HG02623 (cell line): ENCODE measurements around the gene CD207.
"Not testable (repeated sequence)": the region's sequence is repeated elsewhere in the genome, so short reads cannot be mapped to it uniquely, and the experiment has no call there.

ENCODE experiments used
- ATAC-seq: cut with Tn5 transposase; IDR thresholded peaks from one replicate; pipeline ENCODE4 v1.9.1; 2021; ENCODE audit warnings: moderate library complexity; ENCODE audit not compliant: unreplicated experiment

The CD207 gene

DNA sequence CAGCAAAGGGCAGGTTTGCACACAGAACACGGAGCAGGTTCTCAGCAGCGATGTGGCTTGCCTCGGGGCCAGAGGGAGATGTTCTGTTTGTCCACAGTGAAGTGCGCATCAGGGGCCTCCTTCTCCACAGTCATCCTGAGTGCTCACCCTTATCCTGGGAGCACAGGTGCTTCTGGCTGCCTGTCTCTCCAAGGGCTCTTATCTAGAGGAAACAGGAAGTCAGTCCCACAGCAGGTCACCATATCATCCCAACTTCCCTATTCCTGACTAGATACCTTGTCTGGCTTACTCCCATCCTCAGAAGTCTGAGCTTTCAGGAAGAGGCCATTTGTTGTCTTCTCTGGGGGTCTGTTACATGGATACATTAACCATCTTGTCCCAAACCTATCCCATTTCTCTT is at the start of gene CD207:
TSS of gene CD207 (minus strand) at position 174 of the 400 bp plus-strand sequence. CDS start at position 134, 40 bp downstream.
- ATAC-seq: no peak

DNA sequence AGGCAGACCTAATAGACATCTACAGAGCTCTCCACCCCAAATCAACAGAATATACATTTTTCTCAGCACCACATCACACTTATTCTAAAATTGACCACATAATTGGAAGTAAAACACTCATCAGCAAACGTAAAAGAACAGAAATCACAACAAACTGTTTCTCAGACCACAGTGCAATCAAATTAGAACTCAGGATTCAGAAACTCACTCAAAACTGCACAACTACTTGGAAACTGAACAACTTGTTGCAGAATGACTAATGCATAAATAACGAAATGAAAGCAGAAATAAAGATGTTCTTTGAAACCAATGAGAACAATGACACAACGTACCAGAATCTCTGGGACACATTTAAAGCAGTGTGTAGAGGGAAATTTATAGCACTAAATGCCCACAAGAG is 42.9 kb upstream of the CD207 start:
- not testable (repeated sequence) for ATAC-seq

DNA sequence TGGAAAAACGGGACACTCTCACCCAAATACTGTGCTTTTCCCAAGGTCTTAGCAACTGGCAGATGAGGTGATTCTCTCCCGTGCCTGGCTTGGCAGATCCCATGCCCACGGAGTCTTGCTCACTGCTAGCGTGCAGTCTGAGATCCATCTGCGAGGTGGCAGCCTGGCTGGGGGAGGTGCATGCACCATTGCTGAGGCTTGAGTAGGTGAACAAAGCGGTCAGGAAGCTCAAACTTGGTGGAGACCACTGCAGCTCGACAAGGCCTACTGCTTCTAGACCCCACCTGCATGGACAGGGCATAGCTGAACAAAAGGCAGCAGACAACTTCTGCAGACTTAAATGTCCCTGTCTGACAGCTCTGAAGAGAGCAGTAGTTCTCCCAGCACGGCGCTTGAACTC is 40.5 kb upstream of the CD207 start:
- ATAC-seq: not testable (repeated sequence)

DNA sequence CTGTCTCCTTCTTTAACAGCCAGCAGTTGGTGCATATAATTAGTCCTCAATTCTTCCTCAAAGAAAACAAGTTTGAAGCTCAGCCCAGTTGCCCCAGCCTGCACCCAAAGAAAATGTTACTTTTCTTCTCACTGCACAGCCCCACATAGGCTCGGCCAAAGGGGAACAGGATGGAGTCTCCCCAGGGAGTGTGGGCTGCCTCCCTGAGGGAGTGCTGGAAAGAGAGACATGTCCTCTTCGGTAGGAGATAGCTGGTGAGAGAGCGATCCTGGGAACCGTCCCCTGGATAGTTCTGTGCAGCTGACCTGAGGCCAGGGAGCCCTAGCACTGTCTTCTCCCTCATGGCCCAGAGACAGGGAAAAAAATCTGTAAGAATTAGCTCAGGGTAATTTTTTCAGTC is 37.9 kb upstream of the CD207 start:
- ATAC-seq: no peak

DNA sequence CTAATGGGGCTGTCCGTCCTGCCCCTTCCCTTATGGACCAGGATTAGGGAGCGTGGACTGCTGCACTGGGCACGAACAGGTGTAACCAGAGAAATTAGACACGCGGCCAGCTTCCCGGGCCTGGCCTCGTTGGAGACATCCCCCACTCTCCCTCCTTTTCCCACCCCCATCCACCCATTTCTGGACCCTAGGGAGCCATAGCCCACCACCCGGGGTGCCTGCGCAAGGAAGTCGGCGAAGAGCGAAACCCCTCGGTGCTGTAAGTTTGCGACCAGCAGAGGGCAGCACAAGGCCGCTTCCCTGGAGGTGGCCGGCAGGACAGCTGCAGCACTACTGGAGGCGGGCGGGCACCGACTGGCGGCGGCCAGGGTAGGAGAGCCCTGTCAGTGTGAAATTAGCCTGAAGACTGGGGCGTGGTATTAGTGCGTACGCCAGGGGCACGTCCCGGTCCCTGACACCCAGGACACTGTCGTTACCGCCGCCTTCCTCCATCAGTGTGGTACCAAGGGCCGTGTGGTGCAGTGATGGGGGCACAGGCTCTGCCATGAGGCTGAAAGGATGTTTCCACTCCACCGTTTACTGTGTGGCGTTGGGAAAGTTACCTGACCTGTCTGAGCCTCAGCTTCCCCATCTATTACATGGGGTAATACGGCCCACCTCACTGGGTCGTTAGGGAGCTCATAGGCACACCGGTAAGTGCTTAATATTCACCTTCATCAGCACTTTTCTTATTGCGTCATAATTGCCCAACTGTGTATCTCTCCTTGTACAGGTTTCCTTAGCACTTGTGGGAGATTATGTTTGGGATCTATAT is 36.0 kb upstream of the CD207 start:
- ATAC-seq: peak; percentile 67

DNA sequence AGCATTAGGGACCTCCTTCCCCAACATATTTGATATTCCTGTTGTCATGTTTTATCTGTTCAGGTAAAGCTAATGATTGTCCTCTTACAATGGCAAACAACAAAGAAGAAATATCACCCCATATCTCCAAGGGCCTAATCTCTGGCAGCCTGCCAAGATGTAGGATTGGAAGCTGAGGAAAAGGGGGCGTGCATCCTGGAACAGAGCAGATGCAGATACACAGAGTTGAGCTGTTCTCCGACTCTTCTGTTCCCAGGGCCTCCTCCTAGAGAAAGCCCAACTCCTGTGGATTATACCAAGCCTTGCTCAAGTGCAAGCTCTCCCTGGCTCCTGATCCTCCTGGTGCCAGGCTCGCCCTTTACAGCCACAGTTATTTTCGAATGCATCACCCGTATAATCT is 35.2 kb upstream of the CD207 start:
- ATAC-seq: no peak

DNA sequence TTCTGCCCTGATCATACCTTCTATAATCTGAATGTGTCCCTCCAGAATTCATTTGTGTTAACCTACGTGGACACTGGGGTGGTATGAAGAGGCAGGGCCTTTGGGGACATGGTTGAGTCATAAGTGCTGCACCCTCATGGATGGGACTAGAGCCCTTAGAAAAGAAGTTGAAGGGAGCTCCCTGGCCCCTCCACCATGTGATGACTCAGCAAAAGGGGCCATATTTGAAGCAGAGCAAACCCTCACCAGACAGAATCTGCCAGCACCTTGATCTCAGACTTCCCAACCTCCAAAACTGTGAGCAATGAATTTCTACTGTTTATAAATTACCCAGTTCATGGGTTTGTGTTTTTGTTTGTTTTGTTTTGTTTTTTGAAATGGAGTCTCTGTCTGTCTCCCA is 33.4 kb upstream of the CD207 start:
- ATAC-seq: no peak

DNA sequence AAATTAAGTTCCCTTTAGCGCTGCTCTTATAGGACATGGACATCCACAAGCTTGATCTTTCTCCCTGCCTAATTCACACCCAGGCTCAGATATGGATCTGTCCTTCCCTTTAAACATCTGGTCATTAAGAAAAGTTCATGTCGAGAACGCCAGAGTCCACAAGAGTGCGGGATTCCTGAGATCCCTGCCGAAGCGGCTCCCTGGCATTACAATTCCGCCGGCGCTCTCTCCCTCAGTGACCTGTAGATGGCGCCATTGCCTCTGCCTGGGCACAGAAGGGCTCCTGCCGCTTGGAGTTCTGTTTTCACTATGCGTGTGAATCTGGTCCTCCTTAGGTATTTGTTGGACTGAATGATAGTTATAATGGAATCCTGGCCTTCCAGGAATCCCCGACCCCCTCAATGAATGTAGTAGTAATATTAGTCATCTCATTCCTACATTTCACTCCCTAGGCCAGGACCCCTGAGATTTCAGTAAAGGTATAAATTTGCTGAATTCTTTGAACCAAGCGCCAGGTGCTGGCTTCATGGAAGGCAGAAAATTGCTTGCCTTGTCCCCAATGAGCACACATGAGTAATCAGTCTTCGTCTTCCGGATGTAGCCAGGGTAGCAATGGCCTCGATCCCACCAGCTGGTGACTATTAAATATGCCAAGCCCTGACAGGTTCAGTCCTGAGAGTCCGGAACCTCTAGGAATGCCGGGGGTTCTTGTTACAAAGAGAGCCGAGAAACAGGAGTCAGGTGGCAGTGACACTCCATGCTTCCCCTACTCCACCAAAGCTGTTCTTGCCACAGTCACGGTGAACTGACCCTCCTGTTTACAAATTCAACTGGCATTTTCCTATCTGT is 26.4 kb upstream of the CD207 start:
- no peak for ATAC-seq

DNA sequence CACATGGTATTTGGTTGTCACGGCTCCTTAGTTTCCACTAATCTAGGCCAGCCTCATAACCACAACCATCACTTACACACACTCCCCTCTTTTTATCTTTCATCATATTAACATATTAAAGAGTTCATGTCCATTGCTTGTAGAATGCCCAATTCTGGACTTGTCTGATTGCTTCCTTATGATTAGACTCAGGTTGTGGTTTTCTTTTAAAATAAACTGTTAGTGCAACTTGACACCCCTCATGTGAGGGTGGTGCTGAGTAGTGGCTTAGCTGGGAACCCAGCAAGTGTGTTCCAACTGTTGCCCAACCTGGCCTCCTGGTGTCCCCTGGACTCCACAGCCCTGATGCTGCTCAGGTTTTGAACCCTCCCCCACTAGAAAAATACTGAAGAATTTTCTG is 20.1 kb upstream of the CD207 start:
- no peak for ATAC-seq

DNA sequence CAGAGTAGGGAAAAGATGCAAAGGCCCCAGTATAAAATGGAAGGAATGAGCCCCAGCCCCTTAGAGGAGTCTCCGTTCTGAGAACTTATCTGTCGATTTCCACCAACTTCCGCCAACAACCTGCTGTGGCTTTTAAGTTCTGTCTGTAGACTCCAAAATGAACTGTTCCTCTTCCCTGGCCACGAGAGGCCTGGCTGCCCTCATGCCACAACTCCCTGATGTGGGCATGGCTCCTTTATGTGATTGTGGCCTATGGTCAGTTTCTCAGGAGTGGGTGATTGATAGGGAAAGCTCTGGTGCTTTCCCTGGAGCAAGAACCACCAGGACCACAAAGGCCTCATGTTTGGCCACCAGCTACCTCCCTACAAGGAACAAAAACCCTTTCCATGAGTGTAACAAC is 18.8 kb upstream of the CD207 start:
- ATAC-seq: no peak

DNA sequence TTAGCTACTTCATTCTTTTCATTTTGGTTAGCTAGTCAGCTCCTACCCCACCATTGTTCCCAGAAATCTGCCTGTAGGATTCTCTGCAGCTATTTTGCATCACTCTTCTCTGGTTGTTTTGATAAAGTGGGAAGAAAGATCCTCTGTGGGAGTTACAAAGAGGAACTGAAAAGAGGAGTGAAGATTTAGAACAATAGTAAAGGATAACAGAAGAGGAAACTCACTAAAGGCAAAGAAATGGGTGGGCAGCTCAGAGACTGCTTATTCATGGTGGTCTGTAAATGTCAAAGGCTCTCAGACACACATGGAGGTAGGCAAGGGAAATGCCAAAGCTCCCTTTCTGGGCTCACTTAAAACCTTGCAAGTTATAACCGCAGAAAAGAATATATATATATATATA is 17.2 kb upstream of the CD207 start:
- no peak for ATAC-seq

DNA sequence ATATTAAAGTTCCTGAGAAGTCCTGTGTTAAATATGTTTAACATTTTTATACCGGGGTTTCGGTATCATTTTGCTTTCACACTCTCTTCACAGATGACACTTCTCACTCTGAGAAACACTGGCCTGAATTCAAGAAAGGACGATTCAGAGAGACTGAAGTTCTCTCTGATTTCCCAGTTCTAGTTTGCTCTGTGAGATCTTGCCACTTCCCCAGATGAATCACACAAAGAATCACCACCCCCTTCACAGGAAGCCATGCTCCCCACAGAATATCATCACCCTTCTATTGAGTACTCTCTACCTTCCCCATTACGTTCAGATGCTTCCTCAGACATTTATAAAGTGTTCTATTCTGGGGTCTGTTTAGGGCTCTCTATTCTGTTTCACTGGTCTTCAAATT is 16.1 kb upstream of the CD207 start:
- ATAC-seq: peak; percentile 45

DNA sequence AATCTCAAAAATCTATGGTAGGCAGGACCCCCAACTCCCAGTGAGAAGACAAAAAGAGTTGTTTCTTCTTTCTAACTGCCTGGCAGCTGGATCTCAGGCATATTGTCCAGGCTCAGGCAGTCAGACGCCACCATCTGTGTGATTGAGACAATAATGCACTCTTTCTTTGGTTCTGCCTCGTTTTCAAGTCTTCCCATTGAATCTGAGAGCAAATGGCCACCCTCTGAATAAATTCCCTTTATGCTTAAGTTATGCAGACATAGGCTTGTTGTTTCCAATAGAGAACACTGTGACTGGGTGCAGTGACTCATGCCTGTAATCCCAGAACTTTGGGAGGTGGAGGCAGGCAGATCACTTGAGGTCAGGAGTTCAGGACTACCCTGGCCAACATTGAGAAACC is 15.3 kb upstream of the CD207 start:
- ATAC-seq: no peak

DNA sequence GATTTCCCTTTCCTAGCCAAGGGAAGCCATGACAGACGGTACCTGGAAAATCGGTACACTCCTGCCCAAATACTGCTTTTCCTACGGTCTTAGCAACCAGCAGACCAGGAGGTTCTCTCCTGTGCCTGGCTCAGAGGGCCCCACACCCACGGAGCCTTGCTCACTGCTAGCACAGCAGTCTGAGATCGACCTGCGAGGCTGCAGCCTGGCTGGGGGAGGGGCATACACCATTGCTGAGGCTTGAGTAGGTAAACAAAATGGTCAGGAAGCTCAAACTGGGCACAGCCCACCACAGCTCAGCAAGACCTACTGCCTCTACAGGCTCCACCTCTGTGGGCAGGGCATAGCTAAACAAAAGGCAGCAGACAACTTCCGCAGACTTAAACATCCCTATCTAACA is 6.8 kb upstream of the CD207 start:
- ATAC-seq: no peak

DNA sequence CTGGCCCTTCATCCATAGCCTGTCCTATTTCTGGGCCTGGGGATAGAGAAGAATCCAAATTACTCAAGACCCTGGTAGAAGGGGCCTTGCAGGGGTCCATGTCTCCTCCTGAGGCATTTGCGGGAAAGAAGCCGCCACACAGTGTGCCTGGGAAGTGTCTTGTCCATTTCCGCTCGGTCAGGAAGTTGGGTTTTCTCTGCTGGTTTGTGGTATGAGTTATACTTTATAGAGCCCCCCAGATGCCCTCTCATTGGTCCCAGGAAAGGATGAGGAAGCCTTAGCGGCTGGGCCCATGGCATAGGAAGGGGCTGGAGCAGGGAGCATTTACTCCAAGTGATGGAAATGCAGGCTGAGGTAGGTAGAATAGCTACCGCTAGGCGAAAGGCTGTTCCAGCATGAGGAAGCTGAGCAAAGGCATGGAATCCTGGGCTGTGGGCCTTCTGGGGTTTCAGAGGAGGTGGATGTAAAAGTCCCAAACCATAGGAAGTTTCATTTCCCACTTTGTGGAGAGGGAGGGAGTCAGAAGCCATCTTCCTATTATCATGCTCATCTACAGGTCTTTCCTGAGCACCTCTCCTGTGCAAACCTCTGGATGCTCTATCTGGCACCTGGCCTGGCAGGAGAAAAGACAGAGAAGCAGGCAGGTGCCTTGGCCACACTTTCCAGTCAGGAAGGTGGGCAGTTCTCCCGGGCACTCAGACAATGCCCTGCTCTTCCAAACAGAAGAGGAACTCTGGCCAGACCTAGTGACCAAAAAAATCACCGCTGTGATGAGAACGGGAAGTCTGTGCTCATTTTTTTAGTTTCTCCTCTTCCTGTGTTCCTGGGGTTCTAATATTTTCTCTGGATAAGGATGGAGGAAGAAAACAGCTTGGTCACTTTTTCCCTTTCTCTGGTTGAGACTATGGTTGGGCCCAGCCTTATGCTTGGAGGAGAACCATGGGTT is 2.6 kb upstream of the CD207 start:
- ATAC-seq: no peak

DNA sequence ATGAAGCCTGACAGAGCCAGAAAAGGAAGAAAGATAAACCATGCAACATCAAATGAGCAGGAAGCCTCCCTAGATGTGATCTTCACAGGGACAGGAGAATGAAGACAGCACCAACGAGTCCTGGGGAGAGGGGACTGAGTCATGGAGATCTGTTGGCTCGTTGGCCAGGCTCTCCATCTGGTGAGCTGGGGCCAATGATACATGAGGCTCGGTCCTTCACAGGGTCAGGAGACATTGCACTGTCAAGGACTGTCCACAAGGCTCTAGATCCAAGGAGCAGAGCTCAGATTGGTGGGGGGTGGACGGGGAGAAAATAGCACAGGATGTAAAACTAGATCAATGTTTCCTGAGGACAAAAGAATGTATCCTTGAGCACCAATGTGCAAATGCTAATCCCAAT is 735 bp downstream of the CD207 start:
- no peak for ATAC-seq

DNA sequence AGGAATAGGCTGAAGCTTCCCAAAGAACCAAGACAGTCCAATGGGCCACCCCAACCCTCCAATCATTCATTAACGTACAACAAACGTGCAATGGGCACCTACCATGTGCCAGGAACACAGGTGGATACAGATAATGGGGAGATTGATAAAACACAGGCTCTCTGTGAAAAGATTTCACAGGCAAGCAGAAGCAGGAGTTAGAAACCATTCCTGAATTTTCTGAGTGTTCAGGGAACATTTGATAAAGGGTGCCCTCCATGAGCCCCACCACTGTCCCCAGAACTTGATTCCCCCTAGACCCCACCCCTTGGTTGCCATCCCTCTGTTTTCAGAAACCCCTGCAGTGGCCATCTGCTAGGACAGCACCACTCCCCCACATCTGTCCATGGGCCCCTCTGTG is 1.5 kb downstream of the CD207 start:
- ATAC-seq: no peak

DNA sequence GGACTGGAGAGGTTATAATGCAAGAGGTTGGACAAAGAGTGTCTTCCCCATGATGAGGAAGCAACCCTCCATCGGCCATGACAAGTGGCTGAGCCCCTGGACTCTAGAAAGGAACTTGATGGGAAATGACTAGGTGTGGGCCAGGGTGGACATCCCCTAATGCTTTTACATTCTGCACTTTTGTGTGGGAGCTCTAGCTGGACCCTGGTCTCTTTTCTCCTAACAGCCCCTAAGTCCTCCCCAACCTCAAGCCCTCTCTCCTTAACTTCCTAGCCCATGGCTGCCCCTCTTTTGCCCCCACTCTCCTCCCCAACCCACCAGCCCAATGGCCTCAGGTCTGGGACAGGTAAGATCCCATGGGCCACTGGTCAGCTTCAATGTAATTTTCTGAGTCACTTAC is 2.4 kb downstream of the CD207 start:
- no peak for ATAC-seq

DNA sequence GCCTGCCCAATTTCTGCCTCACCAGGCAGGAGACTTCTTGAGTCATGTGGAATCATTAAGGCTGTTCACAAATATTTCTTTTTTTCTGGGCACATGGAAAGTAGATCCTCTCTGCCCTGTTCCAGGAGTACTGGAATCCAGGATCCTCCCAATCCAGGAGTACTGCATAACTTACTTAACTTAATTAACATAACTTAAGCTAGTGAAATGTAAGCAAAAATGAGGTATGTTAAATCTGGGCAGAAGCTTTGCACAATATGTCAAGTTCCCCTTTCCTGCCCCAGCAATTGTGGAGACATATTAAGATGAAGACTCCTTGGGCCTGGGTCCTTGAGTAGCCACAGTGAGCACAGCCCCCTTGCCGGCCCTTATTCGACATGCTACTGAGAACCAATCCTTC is 3.2 kb downstream of the CD207 start:
- ATAC-seq: no peak

DNA sequence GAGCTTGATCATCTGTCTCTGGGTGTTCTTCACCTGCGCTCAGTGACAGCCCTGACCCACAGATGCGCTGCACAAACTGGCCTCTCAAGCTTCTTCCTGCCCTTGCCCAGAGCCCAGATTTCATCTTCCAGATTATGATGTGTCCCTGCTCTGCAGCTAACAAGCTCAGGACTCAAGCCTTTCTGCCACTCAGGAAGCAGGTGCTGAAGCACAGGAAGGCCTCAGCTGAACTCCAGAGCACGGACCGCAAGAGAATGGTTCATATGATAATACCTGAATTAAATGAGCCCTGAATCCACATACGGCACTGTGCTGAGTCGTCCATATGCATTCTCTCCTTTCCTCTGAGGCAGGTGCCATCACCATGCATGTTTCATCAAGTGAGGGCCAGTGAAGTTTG is 3.8 kb downstream of the CD207 start:
- no peak for ATAC-seq

DNA sequence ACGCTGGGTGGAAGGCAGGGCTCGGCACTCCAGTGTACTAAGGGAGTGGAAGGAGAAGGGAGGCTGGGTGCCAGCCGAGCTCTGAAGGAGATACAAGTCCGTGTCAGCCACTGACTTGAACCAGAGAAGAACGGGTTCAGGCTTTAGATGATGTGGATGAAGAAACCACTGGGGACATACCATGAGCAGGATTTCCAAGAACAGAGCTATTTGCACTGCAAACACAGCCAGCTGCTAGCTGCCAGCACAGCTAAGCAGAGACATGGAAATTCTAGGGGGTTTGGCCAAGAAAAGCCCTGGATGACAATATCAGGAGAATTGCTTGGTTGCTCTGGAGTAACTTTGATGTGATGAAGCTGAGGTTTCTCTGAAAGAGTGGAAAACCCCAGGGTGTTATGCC is 5.2 kb downstream of the CD207 start:
- no peak for ATAC-seq
